Endothelial cell of umbilical vein (primary cell): ENCODE data around the gene FAM78A. TPM values are rescaled to one million over a fixed set of nuclear protein-coding genes. Genes with fewer than 3 reads are reported as not detected.
"Not testable (repeated sequence)": the region's sequence is repeated elsewhere in the genome, so short reads cannot be mapped to it uniquely, and the experiment has no call there.

Experiments
- BruUV-seq: library from RNA; stranded (reverse); fragments of 400-500 nt; replicated peaks from 2 replicates; lab custom pipeline; 2021; lab: Mats Ljungman, UMichigan
- CTCF ChIA-PET: fragments of 300-600, 350-600 bp; sonication (Branson Sonifier 250); formaldehyde crosslinking; loops from one replicate; lab custom pipeline; 2021; ENCODE audit warnings: antibody characterized with exemption, inconsistent platforms; lab: Charles Lee
- POLR2A ChIA-PET: fragments of 300-600, 350-600 bp; sonication (Branson Sonifier 250); formaldehyde crosslinking; loops from one replicate; lab custom pipeline; 2021; ENCODE audit warnings: antibody characterized with exemption, inconsistent platforms; lab: Charles Lee
- DNase-seq: peaks from one replicate; pipeline ENCODE4 v3.0.0-alpha.2; 2011; ENCODE audit warnings: low read depth, low spot score
- FAIRE-seq: peaks from 2 replicates; lab custom pipeline; 2011; peaks lifted over from hg19 to GRCh38; lab: Jason Lieb, UNC
- H2AFZ ChIP-seq: 2 replicates; pipeline ENCODE4 v1.6.0; 2012; ENCODE audit warnings: low read depth, low read length, control low read depth, inconsistent platforms
- H3K27ac ChIP-seq: 2 replicates; pipeline ENCODE4 v1.5.1; 2011; ENCODE audit warnings: low read depth, mild to moderate bottlenecking, control low read depth, low read length, moderate library complexity; ENCODE audit not compliant: insufficient read depth
- H3K27me3 ChIP-seq, 2 experiments: 2 replicates each; pipeline versions ENCODE4 v1.6.0 to v1.6.1; 2011; ENCODE audit warnings: low read length in 2 of 2, mixed read lengths in 1 of 2; ENCODE audit not compliant: control insufficient read depth in 2 of 2, insufficient read depth in 2 of 2
- H3K36me3 ChIP-seq, 2 experiments: 2 replicates in 1 of 2; 3 replicates in 1 of 2; pipeline ENCODE4 v1.5.1; 2011; ENCODE audit warnings: low read length in 2 of 2, mild to moderate bottlenecking in 1 of 2, moderate library complexity in 1 of 2; ENCODE audit not compliant: control insufficient read depth in 2 of 2, insufficient read depth in 2 of 2; ENCODE audit errors: extremely low read depth in 1 of 2
- H3K4me1 ChIP-seq: 3 replicates; pipeline ENCODE4 v1.5.1; 2011; ENCODE audit warnings: mild to moderate bottlenecking, low read length; ENCODE audit not compliant: control insufficient read depth, insufficient read depth; ENCODE audit errors: extremely low read depth
- H3K4me2 ChIP-seq: 2 replicates; pipeline ENCODE4 v1.6.1; 2011; ENCODE audit warnings: low read length, control low read depth, mixed read lengths; ENCODE audit not compliant: insufficient read depth
- H3K4me3 ChIP-seq, 3 experiments: fragments of 200-600 bp in 1 of 3; sonication (generic), shearing (Covaris generic) in 1 of 3; replicated peaks in 1 of 3; 2 replicates each; pipeline ENCODE4 v1.5.1; 2011 to 2016; ENCODE audit warnings: control low read depth in 3 of 3, low read length in 3 of 3, mild to moderate bottlenecking in 2 of 3, inconsistent platforms in 1 of 3, low read depth in 1 of 3, moderate library complexity in 1 of 3; ENCODE audit not compliant: insufficient read depth in 1 of 3
- H3K79me2 ChIP-seq: 2 replicates; pipeline ENCODE4 v1.6.0; 2012; ENCODE audit warnings: low read length, inconsistent platforms; ENCODE audit not compliant: control insufficient read depth, insufficient read depth
- H3K9ac ChIP-seq: replicated peaks from 2 replicates; pipeline ENCODE3; 2011; ENCODE audit warnings: low read length, control low read depth; ENCODE audit not compliant: insufficient read depth; ENCODE audit errors: extremely low read depth
- H3K9me1 ChIP-seq: replicated peaks from 3 replicates; pipeline ENCODE4 v1.6.0; 2011; ENCODE audit warnings: mild to moderate bottlenecking, low read length; ENCODE audit not compliant: control insufficient read depth, insufficient read depth; ENCODE audit errors: extremely low read depth
- H3K9me3 ChIP-seq: replicated peaks from 2 replicates; pipeline ENCODE4 v1.5.1; 2012; ENCODE audit warnings: low read length, inconsistent platforms; ENCODE audit not compliant: control insufficient read depth, insufficient read depth
- H4K20me1 ChIP-seq: replicated peaks from 2 replicates; pipeline ENCODE3; 2011; ENCODE audit warnings: mild to moderate bottlenecking, low read length; ENCODE audit not compliant: control insufficient read depth, insufficient read depth; ENCODE audit errors: extremely low read depth
- EZH2 ChIP-seq: IDR thresholded peaks from 2 replicates; pipeline ENCODE4 v1.6.1; 2012; ENCODE audit warnings: borderline replicate concordance, low read depth, mild to moderate bottlenecking, moderate library complexity, low read length, inconsistent platforms; ENCODE audit not compliant: severe bottlenecking
- FOS ChIP-seq: IDR thresholded peaks from 2 replicates; pipeline ENCODE4 v1.6.1; 2011; ENCODE audit warnings: mild to moderate bottlenecking, low read length, moderate library complexity, borderline replicate concordance; ENCODE audit not compliant: insufficient read depth
- GATA2 ChIP-seq: IDR thresholded peaks from 2 replicates; pipeline ENCODE4 v1.7.0; 2011; ENCODE audit warnings: low read depth, mild to moderate bottlenecking, moderate library complexity, mixed read lengths, low read length; ENCODE audit not compliant: insufficient read length, insufficient read depth
- JUN ChIP-seq: IDR thresholded peaks from 2 replicates; pipeline ENCODE4 v1.6.1; 2011; ENCODE audit warnings: borderline replicate concordance, low read depth; ENCODE audit not compliant: insufficient read length, insufficient read depth
- MAX ChIP-seq: IDR thresholded peaks from 2 replicates; pipeline ENCODE4 v1.6.1; 2011; ENCODE audit not compliant: insufficient read depth, insufficient read length
- MYC ChIP-seq: IDR thresholded peaks from one replicate; pipeline ENCODE4 v1.6.1; 2011; ENCODE audit warnings: mild to moderate bottlenecking, low read depth, low read length
- POLR2A ChIP-seq: IDR thresholded peaks from 2 replicates; pipeline ENCODE4 v1.6.1; 2012; ENCODE audit warnings: low read depth, mild to moderate bottlenecking, control low read depth, low read length
- POLR2AphosphoS5 ChIP-seq: IDR thresholded peaks from 2 replicates; pipeline ENCODE4 v1.6.1; 2012; ENCODE audit warnings: low read depth, mild to moderate bottlenecking, control low read depth, low read length, moderate library complexity; ENCODE audit not compliant: insufficient read depth
- dilution Hi-C: fragments of 300-500 bp; cut with MboI; formaldehyde crosslinking; loops from one replicate; pipeline ENCODE4 v1.15.0; 2019; ENCODE audit warnings: low sequenced_read_pairs; ENCODE audit not compliant: extremely low pct_ligation_motif_present
- intact Hi-C: fragments of 100-400 bp; cut with micrococcal nuclease; formaldehyde crosslinking; loops from one replicate; pipeline ENCODE4 v1.10.0; 2022
- polyA plus RNA-seq, 4 experiments: library from polyadenylated mRNA; depleted of rRNA in 3 of 4; stranded (reverse) in 3 of 4; unstranded in 1 of 4; fragments of >200 nt; gene quantifications; 2 replicates each; pipeline versions ENCODE4 v1.2.1 to v1.2.3, GENCODE V29; 2011 to 2012; ENCODE audit warnings: missing spikeins in 1 of 4
- total RNA-seq: library from RNA; stranded (reverse); gene quantifications from 2 replicates; pipeline ENCODE4 v1.2.3, GENCODE V29; 2021
- TF ChIP-seq, protein P1 (sequence below), 2 donors: IDR thresholded peaks; 1 replicate in 1 of 2; 2 replicates in 1 of 2; pipeline ENCODE4 v1.5.1; 2011; ENCODE audit warnings: low read length in 2 of 2, mild to moderate bottlenecking in 2 of 2, moderate library complexity in 2 of 2, control low read depth in 1 of 2, inconsistent platforms in 1 of 2, low read depth in 1 of 2; ENCODE audit not compliant: insufficient read depth in 1 of 2; ENCODE audit errors: extremely low read depth in 1 of 2

Gene FAM78A
- total and polyA plus RNA-seq, 2 donors (not counting 3 experiments of a cell fraction or from before 2014, with no cell fraction given): 34.0 to 37.4 TPM

DNA sequence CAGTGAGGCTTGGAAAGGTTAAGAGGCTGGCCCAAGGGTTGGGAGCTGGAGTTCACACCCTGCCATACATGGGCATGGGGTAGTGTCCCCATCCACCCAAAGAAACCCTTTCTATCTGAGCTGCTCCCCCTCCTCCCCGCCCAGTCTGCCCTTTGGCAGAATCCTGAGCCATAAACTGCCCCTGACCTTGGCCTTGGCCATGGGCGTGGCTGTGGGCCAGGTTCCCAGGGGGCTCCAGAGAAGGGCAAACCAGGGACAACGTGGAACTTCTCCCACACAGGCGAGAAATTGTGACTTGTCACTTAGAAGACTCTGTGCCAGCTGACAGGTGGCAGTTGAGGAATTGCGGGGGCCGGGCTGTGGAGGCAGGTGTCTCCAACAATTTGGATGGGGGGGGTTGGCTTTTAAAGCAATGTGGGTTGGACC is 4.8 kb downstream of the FAM78A start:
- no peak overlapping the region for H3K4me3 ChIP-seq
- dilution Hi-C loops (no loop called here), intact Hi-C loops (no loop called here)
- no peak overlapping the region for H2AFZ ChIP-seq
- peaks cover 54% of the 10 kb centered on the region for H3K79me2 ChIP-seq
- TF ChIP-seq, protein P1, sequence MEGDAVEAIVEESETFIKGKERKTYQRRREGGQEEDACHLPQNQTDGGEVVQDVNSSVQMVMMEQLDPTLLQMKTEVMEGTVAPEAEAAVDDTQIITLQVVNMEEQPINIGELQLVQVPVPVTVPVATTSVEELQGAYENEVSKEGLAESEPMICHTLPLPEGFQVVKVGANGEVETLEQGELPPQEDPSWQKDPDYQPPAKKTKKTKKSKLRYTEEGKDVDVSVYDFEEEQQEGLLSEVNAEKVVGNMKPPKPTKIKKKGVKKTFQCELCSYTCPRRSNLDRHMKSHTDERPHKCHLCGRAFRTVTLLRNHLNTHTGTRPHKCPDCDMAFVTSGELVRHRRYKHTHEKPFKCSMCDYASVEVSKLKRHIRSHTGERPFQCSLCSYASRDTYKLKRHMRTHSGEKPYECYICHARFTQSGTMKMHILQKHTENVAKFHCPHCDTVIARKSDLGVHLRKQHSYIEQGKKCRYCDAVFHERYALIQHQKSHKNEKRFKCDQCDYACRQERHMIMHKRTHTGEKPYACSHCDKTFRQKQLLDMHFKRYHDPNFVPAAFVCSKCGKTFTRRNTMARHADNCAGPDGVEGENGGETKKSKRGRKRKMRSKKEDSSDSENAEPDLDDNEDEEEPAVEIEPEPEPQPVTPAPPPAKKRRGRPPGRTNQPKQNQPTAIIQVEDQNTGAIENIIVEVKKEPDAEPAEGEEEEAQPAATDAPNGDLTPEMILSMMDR (IDR thresholded peaks at IDR 0.05; ENCODE audit: extremely low read depth in 1 of 2, insufficient read depth in 1 of 2, low read depth in 1 of 2, low read length in 2 of 2): no peak
- TF ChIP-seq POLR2A: no peak
- TF ChIP-seq MYC: no peak
- no peak for TF ChIP-seq GATA2
- TF ChIP-seq FOS: no peak
- no peak for TF ChIP-seq MAX
- no peak for TF ChIP-seq EZH2
- no peak for TF ChIP-seq JUN
- no peak for TF ChIP-seq POLR2AphosphoS5
- no peaks in the 10 kb centered on the region for H3K27me3 ChIP-seq
- ChIA-PET POLR2A (interaction anchor here (0.8 kb wide), 1 partner anchor 57 kb away, joined by 4 read pairs; no protein-coding TSS in a partner anchor), CTCF (interaction anchor here (1.4 to 3.0 kb wide), 3 partner anchors 14 to 65 kb away, joined by 9 to 11 read pairs (median 10); no protein-coding TSS in a partner anchor)
- no peaks in the 10 kb centered on the region for H3K9me1 ChIP-seq
- H3K27ac ChIP-seq: peak overlapping the region; percentile 67
- BruUV-seq: no TSS peak
- no peak for FAIRE-seq
- no peaks in the 10 kb centered on the region for H3K9me3 ChIP-seq
- no peak for DNase-seq
- no peak overlapping the region for H3K4me2 ChIP-seq
- H3K9ac ChIP-seq: no peak overlapping the region
- H4K20me1 ChIP-seq: no peaks in the 10 kb centered on the region
- H3K36me3 ChIP-seq: peaks cover 0 to 5% of the 10 kb centered on the region in 2 experiments
- H3K4me1 ChIP-seq: peaks cover 57% of the 10 kb centered on the region

- H4K20me1 ChIP-seq, DNase-seq, H3K36me3 ChIP-seq, intact Hi-C loops, H2AFZ ChIP-seq, dilution Hi-C loops, H3K4me3 ChIP-seq, H3K4me2 ChIP-seq, H3K9me1 ChIP-seq, H3K9me3 ChIP-seq, FAIRE-seq, H3K9ac ChIP-seq, H3K27me3 ChIP-seq: not testable (repeated sequence)
- ChIA-PET POLR2A (interaction anchor here (0.7 to 1.2 kb wide), 3 partner anchors 9 to 60 kb away, joined by 3 to 7 read pairs (median 3); no protein-coding TSS in a partner anchor), CTCF (interaction anchor here (0.8 to 3.0 kb wide), 2 partner anchors 13 to 66 kb away, joined by 4 to 11 read pairs; no protein-coding TSS in a partner anchor)
- H3K79me2 ChIP-seq: peaks cover 49% of the 10 kb centered on the region
- BruUV-seq: TSS peak; percentile 36
- peak overlapping the region; percentile 67 for H3K27ac ChIP-seq
- H3K4me1 ChIP-seq: peaks cover 58% of the 10 kb centered on the region
Measured at GRCh38 chr9:131271016-131271273, 5.4 kb downstream of the FAM78A start.
